T-helper 2 cell (primary cell): ENCODE measurements around the gene KANSL1.

Source experiments
- DNase-seq, 5 experiments: peaks; one replicate each; pipeline versions ENCODE4 v3.0.0 to v3.0.0-alpha.2; 2012 to 2022

The KANSL1 gene

GRCh38 chr17:46167826-46168569, 25.2 kb downstream of the KANSL1 start:
- DNase-seq: no peak

DNA sequence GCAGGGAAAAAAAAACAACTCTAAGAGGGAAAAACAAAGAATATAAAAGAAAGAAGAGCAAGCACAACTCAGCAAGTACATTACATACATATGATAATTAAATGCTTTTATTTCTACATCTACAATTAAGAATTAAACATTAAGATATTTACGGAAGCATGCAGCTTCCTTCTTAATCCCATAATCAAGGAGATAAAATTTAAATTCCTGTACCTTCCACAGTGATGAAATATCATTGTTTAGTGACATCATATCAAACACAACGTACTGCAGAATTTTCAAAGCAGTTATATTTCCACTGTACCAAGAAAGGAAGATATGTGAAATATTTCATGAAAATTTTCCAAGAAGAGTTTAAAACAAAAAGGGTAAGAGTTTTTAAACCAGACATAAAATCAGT, 26.0 kb downstream of the KANSL1 start:
- no peak for DNase-seq

GRCh38 chr17:46166692-46167249, 26.5 kb downstream of the KANSL1 start:
- DNase-seq: no peak

GRCh38 chr17:46163929-46164594, 29.2 kb downstream of the KANSL1 start:
- DNase-seq: no peak

GRCh38 chr17:46163316-46163715, 29.9 kb downstream of the KANSL1 start:
- no peak for DNase-seq

DNA sequence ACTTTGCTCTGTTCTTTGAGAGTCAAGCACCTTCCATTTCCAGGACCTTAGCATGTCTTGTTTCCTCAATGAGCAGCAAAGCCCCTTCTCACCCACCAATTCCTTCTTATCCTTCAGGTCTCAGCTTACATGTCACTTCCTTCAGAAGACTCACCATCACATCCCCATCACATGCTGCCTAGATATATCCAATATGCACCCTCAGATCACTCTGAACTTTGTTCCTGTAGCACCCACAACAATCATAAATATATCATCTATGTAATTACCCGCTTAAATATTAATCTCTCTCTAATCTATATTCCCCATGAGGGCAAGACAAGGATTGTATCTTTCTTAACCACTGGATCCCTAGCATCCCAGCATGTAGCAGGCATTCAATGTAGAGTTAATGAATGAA, 30.4 kb downstream of the KANSL1 start:
- DNase-seq: no peak

DNA sequence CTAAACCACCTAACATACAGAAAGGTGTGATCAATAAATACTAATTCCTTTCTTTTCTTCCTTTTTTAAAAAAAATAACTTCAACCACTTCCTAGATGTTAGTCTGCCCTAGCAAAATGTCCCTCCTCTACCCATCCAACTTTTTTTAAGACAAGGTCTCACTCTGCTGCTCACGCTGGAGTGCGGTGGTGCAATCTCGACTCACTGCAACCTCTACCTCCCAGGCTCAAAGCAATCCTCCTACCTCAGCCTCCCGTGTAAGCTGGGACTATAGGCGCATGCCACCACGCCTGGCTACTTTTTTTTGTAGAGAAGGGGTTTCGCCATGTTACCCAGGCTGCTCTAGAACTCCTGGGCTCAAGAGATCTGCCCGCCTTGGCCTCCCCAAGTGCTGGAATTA, 33.1 kb downstream of the KANSL1 start:
- no peak for DNase-seq

GRCh38 chr17:46159686-46160085, 33.5 kb downstream of the KANSL1 start:
- DNase-seq: no peak

DNA sequence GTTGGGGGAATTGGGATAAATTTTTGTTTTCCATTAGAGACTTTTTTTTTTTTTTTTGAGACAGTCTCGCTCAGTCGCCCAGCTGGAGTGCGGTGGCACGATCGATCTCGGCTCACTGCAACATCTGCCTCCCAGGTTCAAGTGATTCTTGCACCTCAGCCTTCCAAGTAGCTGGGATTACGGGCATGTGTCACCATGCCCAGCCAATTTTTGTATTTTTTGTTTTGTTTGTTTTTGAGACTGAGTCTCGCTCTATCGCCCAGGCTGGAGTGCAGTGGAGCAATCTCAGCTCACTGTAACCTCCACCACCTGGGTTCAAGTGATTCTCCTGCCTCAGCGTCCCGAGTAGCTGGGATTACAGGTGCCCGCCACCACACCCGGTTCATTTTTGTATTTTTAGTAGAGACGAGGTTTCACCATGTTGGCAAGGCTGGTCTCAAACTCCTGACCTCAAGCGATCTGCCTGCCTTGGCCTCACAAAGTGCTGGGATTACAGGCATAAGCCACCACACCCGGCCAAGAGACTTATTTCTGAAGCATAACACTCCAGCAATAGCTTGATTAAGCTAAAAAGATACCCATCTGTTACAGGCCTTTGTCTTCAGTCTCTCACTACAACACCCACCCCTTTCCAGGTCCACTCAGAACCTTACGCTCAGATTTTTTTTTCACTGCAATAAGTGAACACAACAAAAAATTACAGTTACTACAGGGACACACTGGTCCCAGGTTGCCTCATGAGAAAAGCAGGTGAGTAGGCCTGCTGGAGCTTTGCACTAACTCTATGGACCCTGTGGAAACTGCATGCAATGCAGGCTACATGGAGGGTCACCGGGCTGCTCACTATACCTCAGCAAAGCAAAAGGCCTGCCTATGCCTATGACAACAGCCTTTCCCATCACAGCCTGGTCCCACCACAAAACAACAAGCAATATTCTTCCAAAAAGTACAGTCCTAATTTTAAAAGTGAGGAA, 34.6 kb downstream of the KANSL1 start:
- DNase-seq: no peak

GRCh38 chr17:46157443-46158062, 35.7 kb downstream of the KANSL1 start:
- no peak for DNase-seq

GRCh38 chr17:46154151-46154816, 38.9 kb downstream of the KANSL1 start:
- DNase-seq: peak in 1 of 5 experiments; percentile 31

DNA sequence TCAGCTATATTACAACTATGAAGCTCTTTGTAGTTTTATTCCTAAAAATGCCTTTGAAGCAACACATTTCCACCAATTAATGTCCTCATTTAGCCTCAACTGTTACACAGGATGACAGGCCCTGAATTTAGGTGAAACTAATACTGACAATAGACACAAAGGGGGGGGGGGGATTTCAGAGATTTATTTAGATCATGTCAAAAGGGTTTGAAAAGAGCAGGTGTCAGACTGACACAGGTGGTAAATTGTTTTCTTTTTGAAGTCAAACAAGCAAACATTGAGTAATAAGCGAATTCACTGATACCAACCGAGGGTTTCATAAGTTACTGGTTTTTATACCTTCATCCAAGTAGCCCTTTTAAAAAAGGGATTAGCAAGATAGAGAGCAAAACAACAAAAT, 40.8 kb downstream of the KANSL1 start:
- DNase-seq: no peak

DNA sequence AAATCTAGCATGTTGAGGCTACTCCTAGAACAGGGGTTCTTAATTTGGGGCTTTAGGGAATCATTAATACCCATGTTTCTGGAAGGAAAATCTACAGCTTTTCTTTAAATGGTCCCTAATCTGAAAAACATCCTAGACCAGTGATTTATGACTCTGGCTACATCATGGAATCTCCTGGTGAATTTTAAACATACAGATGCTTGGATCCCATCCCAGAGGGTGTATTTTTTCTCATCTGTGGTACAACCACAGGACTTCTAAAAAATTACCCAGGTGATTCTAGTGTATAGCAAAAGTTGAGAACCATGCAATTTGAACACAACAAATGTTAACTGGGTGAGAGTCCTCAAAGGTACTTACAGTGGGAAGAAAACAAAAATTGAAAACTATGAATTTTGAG, 41.5 kb downstream of the KANSL1 start:
- DNase-seq: no peak

GRCh38 chr17:46150216-46150963, 42.8 kb downstream of the KANSL1 start:
- DNase-seq: no peak

- no peak for DNase-seq
Observed at GRCh38 chr17:46148247-46148646, 45.0 kb downstream of the KANSL1 start.

GRCh38 chr17:46147296-46147695, 45.9 kb downstream of the KANSL1 start:
- DNase-seq: peak in 2 of 5 experiments; percentile 10 to 37

DNA sequence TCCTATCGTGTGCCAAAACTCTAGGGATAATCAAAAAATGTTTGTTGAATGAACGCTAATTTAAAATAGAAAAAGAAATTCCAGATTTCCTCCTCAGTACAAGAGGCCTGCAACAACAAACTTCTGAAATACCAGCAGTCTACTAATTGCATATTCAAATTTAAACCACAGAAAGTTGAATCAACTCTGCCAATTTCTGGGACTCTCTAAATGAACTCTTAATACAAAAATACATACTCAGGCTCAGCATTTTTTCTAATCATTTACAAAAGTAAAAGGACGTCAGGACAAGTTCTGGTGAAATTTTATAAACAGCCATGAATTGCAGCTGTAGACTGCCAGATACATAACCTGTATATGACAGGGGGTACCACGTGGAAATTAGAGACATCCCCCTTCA, 49.0 kb downstream of the KANSL1 start:
- DNase-seq: no peak

GRCh38 chr17:46143827-46144236, 49.4 kb downstream of the KANSL1 start:
- no peak for DNase-seq

DNA sequence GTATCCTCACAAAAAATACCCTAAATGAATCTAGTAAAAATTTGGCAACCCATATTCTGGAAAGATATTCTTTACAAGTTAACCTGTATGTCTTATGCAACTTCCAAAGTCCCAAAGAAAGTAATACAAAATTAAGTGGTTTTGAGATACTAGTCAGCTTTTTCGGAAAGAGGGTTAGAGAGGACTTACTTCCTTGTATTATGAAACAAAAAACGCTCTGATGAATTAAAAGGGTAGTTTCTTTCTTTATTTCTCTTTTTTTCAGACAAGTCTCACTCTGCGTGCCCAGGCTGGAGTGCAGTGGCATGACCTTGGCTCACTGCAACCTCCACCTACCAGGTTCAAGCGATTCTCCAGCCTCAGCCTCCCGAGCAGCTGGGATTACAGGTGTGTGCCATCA, 51.6 kb downstream of the KANSL1 start:
- DNase-seq: no peak

GRCh38 chr17:46140645-46141197, 52.5 kb downstream of the KANSL1 start:
- no peak for DNase-seq
